ENCODE data around the gene AZU1. TPM values are rescaled to one million over a fixed set of nuclear protein-coding genes. Genes with fewer than 3 reads are reported as not detected.

Gene AZU1
- not detected for total RNA-seq

GRCh38 chr19:827710-828321 lies at the start of gene AZU1:
Gene AZU1, plus strand, starts transcription at chr19:827837. Its CDS starts 10 bp downstream, at chr19:827847.

GRCh38 chr19:796692-797527 lies 30.7 kb upstream of the AZU1 start, which contains the start of gene PTBP1:
Gene PTBP1, plus strand, starts transcription at chr19:797452. Its CDS starts 46 bp downstream, at chr19:797498.

GRCh38 chr19:821825-822503 lies 5.7 kb upstream of the AZU1 start, which contains the start of gene PLPPR3:
Gene PLPPR3, minus strand, starts transcription at chr19:821955. Its CDS starts 396 bp downstream, at chr19:821559.

DNA sequence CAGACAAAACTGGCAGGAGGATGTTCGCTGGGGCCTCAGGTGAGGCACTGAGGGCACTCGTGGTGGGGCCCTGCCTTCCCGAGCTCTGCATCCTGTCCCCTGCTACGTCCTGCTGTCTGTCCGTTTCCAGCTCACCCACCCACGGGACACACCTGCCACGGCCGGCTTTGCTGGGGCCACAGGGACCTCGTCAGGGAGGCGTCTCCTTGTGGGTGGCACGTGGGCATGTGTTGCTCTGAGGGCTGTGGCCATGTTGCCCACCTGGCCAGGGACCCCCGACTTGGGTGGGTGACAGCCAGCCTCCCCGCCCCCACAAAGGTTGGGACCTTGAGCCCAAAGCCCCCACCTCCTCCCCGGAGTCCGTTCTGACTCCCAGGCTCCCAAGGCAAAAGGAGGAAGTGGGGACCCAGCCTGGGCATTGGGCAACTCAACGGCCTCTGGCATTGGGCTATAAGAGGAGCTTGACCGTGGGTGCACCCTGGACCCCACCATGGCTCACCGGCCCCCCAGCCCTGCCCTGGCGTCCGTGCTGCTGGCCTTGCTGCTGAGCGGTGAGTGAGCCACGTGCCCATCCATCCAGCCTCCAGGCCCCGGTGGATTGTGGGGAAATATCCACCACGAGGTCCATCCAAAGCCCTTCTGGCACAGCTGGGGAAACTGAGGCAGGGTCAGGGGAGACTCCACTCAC lies 13.0 kb downstream of the AZU1 start, which contains the start of gene PRTN3:
Gene PRTN3, plus strand, starts transcription at position 481 of the 688 bp plus-strand sequence. Its CDS starts 10 bp downstream, at position 491.

DNA sequence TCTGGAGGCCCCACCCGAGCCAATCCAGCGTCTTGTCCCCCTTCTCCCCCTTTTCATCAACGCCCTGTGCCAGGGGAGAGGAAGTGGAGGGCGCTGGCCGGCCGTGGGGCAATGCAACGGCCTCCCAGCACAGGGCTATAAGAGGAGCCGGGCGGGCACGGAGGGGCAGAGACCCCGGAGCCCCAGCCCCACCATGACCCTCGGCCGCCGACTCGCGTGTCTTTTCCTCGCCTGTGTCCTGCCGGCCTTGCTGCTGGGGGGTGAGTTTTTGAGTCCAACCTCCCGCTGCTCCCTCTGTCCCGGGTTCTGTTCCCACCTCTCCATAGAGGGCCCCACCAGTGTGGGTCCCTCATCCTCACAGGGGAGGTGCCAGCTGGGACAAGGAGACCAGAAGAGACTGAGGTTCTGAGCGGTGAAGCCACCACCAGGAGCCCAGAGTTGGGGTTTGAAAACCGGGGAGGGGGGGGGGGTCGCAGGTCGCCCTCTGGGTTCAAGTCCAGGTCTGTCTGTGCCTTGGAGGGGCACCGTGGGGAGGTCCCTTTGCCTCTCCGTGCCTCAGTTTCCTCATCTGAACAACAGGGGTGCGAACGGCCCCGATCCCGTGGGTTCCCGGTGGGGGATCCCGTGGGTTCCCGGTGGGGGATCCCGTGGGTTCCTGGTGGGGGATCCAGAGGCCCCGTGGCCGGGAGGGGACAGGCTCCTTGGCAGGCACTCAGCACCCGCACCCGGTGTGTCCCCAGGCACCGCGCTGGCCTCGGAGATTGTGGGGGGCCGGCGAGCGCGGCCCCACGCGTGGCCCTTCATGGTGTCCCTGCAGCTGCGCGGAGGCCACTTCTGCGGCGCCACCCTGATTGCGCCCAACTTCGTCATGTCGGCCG lies 24.7 kb downstream of the AZU1 start, which contains the start of gene ELANE:
Gene ELANE, plus strand, starts transcription at position 168 of the 878 bp plus-strand sequence. Its CDS starts 26 bp downstream, at position 194.

GRCh38 chr19:858868-859843 lies 31.5 kb downstream of the AZU1 start, which contains the start of gene CFD:
Gene CFD, plus strand, starts transcription at chr19:859664. Its CDS starts 26 bp downstream, at chr19:859690.

Small RNA genes within 50 kb of the gene (small RNA-seq; reads per million reads assigned to genes)
- gene MIR3187: 0 reads per million in 2 donors

Other genes starting within 250 kb of the AZU1 start
- gene HCN2, start 238.0 kb upstream of the AZU1 start, total RNA-seq: under 1 TPM; 0.67 to 0.69 TPM
- gene POLRMT, start 194.3 kb upstream of the AZU1 start, total RNA-seq: 10 to 100 TPM; 23.4 to 38.0 TPM
- gene FGF22, start 188.0 kb upstream of the AZU1 start, total RNA-seq: not detected
- 10 to 100 TPM; 53.3 to 78.6 TPM for gene RNF126, start 164.6 kb upstream of the AZU1 start, total RNA-seq
- 10 to 100 TPM; 18.6 to 54.0 TPM for gene FSTL3, start 151.4 kb upstream of the AZU1 start, total RNA-seq
- gene PRSS57, start 132.4 kb upstream of the AZU1 start, total RNA-seq: not detected
- gene PALM, start 118.9 kb upstream of the AZU1 start, total RNA-seq: 10 to 100 TPM in 1 of 2 donors, 1 to 10 TPM in 1; 6.0 to 10.3 TPM
- gene MISP, start 76.7 kb upstream of the AZU1 start, total RNA-seq: not detected
- gene PTBP1, start 30.4 kb upstream of the AZU1 start, total RNA-seq: 100 to 1,000 TPM; 124 to 198 TPM
- gene PLPPR3, start 5.9 kb upstream of the AZU1 start, total RNA-seq: under 1 TPM in 1 of 2 donors, not detected in 1; 0.33 TPM
- gene PRTN3, start 13.2 kb downstream of the AZU1 start, total RNA-seq: not detected
- gene ELANE, start 24.5 kb downstream of the AZU1 start, total RNA-seq: not detected
- gene CFD, start 31.8 kb downstream of the AZU1 start, total RNA-seq: under 1 TPM in 1 of 2 donors, not detected in 1; 1.00 TPM
- 10 to 100 TPM; 22.4 to 23.0 TPM for gene MED16, start 65.3 kb downstream of the AZU1 start, total RNA-seq
- gene RNU6-9, start 65.6 kb downstream of the AZU1 start, total RNA-seq: not detected
- gene R3HDM4, start 85.4 kb downstream of the AZU1 start, total RNA-seq: 10 to 100 TPM; 20.6 to 23.3 TPM
- gene KISS1R, start 89.5 kb downstream of the AZU1 start, total RNA-seq: not detected
- 10 to 100 TPM; 11.0 to 12.0 TPM for gene ARID3A, start 98.2 kb downstream of the AZU1 start, total RNA-seq
- 10 to 100 TPM; 60.6 to 65.3 TPM for gene WDR18, start 156.5 kb downstream of the AZU1 start, total RNA-seq
- under 1 TPM in 1 of 2 donors, not detected in 1; under 0.01 TPM for gene GRIN3B, start 172.6 kb downstream of the AZU1 start, total RNA-seq
- gene TMEM259, start 193.3 kb downstream of the AZU1 start, total RNA-seq: 100 to 1,000 TPM; 109 to 124 TPM
- gene RNU6-2, start 193.7 kb downstream of the AZU1 start, total RNA-seq: not detected
- gene CNN2, start 198.8 kb downstream of the AZU1 start, total RNA-seq: 10 to 100 TPM; 22.0 to 48.6 TPM
- gene ABCA7, start 212.3 kb downstream of the AZU1 start, total RNA-seq: 10 to 100 TPM in 1 of 2 donors, 1 to 10 TPM in 1; 9.0 to 14.8 TPM
- 1 to 10 TPM in 1 of 2 donors, under 1 TPM in 1; 0.69 to 4.0 TPM for gene ARHGAP45, start 239.3 kb downstream of the AZU1 start, total RNA-seq

Data from melanocyte of skin (primary cell).